Hepatic stellate cell (primary cell): ENCODE measurements around the gene HRAS.

ENCODE experiments used
- DNase-seq: peaks from one replicate; pipeline ENCODE4 v3.0.0; 2011; ENCODE audit warnings: low spot score

HRAS gene

DNA sequence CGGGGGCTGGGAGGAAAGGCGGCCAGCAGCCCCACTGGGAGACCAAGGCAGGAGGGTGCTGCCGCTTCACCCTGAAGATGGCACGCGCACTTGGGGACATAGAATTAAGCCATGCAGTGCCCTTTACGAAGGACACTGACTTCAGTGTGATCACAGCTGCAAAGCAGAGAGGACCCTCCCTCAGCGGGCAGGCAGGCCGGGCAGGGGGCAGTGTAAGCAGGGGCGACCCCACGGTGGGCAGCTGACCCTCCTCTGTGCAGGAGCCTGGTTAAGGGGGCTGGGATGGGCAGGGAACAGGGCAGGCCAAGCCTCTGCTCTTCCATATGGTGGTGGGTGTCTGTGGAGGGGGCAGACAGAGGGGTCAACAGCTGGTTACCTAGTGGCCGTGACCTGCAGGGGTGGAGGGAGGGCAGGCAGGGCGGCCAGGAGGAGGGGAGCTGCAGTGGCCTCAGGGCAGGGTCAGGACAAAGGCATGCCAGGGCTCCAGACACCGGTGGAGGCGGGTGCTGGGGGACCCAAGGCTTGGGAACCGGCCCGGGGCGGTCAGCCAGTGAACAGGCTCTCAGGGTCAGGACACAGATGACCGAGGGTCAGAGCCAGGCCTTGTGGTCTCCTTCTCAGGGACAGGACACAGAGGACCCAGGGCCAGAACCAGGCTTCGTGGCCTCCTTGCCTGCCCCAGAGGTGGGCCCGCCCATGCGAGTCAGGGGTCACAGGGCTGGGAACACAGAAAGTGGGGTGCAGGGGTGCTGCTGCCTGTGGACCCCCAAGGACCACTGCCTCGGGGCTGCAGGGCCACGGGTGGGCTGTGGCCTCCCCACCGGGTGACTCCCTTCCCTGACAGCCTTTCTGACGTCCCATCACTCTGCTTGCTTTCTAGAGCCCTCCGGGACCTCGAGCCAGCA, 18.0 kb upstream of the HRAS start:
- DNase-seq = no peak

DNA sequence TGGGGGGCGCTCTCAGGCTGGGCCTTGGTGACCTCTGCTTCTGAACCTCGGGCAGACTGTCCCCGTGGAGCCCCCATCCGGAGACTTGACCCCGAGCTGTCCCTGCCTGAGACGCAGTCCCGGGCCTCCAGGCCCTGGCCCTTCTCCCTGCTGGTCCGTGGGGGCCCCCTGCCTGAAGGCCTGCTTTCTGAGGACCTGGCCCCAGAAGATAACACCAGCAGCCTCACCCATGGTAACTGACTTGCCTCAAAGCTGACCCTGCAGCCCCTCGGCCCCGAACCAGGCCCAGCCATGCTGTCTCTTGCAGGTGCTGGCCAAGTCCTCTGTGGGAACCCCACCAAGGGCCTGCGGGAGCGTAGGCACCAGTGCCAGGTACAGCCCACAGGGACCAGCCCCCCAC, 16.2 kb upstream of the HRAS start:
- no peak for DNase-seq

DNA sequence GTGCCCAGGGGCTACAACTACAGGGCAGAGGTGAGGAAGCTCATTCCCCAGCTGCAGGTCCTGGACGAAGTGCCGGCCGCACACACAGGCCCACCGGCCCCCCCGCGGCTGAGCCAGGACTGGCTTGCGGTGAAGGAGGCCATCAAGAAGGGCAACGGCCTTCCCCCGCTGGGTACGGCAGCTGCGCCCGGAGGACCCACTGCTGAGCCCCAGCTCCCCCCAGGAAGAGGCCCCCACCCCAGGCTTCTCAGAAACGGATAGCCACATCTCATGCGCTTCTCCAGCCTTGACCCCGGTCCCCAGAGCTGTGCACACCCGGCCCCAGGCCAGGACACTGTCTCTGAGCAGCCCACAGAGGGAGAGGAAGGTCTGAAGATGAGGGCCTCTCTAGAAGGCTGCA, 15.8 kb upstream of the HRAS start:
- no peak for DNase-seq

DNA sequence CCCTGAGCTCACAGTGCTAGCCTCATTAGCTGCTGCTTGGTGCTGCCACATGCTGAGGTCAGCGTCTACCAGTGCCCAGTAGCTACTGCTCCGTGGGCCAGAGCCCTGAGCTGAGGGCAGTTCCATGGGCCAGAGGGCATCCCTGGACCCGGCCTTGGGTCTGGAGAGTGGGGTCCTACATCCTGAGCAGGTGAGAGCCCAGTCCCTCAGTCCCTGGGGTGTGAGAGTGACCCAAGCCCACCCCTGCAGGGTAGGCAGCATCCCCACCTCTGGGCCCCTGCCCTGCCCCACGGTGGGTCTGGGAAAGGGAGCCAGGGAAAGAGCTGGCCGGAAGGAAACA, 15.3 kb upstream of the HRAS start:
- no peak for DNase-seq

DNA sequence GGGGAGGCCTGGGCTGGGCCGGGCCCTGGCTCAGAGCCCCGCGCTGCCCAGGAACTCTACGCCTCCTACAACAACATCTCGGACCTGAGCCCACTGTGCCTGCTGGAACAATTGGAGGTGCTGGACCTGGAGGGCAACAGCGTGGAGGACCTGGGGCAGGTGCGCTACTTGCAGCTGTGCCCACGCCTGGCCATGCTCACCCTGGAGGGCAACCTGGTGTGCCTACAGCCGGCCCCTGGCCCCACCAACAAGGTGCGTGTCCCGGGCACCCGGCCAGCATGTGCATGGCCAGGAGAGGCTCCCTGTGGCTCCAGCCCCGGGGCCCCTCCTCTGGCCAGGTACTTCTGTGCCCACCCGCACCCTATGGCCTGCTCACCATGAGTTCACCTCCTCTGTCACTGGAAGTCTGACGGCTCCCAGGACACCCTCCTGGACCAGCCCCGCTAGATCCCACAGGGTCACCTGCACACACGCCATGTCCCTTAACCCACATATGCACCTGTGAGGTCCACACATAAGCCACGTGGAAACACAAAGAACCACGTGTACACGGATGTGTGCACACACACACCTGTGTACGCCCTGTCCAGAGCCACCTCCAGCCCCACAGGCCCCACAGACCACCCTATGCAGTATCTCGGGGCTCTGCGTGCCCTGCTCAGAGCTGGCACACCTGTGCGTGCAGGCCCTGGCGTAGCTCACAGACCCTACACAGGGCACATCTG, 14.8 kb upstream of the HRAS start:
- no peak for DNase-seq

DNA sequence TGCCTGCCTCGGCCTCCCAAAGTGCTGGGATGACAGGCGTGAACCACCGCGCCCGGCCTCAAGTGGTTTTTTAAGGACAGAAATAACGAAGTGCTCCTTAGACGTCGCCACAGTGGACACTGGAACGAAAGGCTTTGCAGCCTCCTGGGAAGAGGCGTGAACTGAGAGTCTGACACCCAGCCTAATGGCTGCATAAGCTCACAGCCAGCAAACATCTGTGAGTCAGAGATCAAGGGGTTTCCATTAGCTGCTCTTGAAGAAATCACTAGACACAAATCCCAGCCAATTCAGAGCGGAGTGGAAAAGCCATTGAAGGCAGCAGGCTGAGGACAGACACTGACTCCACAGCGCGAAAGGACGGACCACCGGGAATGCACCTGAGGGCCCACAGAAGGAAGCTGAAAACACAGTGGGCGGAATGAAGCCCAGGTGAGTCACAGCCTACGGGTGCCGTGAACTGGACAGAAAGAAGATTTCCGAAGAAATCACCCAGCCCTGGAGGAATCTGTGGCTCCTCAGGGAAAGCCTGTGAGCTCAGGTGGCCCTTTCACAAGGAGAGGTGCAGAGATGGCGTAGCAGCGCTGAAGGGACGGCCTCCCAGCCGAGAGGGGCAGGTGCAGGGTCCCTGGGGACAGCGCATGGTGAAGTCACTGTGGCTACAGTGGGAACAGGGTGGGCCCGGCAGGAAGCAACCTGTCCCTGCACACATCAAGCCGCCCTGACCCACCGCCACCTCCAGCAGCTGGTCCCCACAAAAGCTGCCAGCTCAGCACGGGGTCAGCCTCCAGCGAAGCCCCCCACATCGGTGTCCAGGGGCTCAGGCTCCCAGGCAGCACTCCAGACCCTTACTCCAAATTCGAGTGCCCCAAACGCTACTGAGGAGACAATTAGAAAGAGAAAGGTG, 13.6 kb upstream of the HRAS start:
- no peak for DNase-seq

DNA sequence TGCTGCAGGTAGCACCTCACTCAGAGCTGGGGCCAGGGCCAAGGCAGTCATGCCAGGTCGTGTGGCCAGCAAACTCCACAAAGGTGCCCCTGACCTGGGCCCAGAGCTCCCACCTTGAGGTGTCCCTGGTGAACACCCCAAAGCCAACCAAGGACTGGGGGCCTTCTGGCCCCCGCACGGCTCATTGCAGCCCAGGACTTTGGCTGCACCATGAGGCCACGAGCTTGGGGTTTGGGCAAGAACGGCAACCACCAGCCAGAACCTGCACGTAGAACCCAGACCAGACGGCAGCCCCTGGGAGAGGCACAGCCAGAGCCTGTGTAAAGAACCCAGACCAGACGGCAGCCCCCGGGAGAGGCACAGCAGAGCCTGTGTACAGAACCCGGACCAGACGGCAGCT, 9.8 kb upstream of the HRAS start:
- no peak for DNase-seq

DNA sequence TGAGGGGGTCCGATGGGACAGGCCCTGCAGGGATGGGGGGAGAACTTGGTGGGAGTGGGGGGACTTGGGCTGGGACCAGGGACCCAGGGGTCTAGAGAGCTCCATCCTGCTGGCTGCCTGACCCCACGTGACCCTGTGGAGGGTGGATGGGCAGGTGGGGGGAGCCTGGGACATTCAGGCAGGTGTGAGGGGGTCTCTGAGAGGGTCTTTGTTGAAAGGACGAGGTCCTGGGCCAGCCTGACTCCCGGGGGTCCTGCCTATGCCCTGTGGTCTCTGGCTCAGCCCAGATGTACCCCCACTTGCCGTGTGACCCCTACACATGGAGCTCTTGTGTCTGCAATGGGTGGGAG, 9.4 kb upstream of the HRAS start:
- DNase-seq = no peak

DNA sequence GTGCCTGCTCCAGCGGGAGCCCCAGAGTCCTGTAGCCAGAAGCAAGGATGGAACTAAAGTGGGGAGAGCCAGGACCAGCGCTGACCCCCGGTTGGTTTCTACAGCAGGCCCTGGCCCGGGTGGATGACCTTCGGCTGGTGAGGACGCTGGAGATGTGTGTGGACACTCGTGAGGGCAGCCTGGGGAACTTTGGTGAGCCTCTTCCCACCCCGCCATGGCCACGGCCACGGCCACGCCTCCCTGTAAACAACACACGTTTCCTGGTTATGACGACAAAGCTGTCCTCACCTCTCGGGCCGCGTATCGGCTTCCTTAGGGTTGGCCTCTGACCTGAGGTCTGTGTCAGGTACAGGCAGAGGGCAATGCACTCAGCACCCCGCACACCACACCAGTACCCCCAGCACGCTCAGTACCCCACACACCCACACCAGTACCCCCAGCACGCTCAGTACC, 6.1 kb upstream of the HRAS start:
- DNase-seq = no peak

DNA sequence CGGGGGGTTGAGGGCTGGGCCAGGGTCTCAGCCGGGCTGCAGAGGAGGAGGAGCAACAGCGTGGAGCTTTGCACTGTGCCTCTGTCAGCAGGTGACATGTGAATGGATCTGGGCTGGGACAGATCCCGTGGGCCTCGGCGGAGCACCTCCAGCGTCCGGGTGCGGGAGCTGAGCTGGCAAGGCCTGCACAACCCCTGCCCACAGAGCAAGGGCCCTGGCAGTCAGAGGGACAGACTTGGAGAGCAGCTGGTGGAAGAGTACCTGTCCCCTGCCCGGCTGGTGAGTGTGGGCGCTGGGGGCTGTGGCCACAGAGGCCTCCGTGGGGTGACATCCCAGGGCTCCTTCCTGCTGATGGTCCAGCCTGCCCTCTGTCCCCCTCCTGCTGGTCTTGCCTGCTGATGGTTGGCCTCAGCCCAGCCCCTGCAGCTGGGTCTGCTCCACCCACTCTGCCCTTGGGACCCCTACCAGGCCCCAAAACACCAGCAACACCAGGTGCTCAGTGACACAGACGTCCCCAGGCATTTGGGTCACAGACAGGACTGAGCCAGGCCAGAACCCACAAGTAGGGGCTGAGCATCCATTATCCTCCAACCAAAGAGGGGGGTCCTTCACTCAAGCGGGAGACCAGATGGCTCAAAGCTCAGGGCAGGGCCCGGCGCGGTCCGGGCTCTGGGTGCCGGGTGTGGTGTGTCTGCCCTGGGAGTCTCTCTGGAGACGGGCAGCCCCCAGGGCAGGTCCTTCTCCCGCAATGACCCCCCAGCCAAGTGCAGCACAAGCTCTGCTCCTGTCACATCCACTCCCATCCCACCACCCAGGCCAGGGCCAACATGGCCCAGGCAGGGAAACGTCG, 5.4 kb upstream of the HRAS start:
- DNase-seq = no peak

DNA sequence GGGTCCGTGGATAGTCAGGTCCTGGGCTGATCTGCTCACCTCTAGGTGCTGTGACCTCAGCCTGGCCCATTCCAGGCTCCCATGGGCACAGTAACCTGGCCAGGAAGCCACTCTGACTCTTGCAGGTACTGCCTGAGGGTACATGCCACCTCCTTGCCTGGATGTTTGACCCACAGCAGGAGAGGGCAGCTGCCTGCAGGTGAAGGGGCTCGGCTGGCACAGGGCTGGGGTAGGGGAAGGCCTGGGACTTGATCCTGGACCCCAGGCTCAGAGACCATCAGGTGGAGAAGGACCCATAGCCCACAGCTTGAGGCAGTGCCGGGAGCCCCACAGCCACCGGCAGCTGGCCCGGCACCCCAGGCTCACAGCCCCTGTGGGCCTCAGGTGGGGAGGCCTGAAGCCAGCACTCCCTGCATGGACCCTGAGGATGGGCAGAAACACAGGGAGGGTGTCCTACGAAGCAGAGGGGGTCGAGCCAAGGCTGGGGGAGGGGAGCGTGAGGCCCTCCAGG, 4.7 kb upstream of the HRAS start:
- DNase-seq = no peak

DNA sequence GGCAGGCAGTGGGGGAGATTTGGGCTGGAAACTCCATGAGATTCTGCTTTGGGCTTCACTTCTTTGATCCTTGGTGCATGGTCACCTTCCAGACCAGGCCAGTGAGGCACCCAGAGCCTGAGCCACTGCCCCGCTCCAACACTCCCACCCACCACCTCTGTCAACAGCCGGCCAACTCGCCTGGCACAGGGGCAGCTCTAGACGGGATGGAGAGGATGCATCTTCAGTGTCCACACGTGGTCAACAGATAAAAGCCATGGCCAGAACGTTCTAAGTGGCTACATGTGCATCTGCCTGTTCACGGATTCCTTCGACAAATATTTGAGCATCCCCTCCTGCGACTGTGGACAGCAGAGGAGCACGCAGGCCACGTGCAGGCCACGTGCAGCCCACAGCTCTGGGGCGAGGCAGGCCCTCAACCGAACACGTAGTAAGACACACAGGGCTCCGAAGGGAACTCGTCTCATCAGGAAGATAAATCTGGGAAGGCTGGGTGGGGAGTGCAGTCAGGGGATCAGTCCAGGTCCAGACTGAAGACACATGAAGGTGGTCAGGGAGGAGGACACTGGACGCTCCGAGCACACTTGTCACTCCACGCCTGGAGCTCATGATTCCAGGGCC, 3.2 kb upstream of the HRAS start:
- no peak for DNase-seq

DNA sequence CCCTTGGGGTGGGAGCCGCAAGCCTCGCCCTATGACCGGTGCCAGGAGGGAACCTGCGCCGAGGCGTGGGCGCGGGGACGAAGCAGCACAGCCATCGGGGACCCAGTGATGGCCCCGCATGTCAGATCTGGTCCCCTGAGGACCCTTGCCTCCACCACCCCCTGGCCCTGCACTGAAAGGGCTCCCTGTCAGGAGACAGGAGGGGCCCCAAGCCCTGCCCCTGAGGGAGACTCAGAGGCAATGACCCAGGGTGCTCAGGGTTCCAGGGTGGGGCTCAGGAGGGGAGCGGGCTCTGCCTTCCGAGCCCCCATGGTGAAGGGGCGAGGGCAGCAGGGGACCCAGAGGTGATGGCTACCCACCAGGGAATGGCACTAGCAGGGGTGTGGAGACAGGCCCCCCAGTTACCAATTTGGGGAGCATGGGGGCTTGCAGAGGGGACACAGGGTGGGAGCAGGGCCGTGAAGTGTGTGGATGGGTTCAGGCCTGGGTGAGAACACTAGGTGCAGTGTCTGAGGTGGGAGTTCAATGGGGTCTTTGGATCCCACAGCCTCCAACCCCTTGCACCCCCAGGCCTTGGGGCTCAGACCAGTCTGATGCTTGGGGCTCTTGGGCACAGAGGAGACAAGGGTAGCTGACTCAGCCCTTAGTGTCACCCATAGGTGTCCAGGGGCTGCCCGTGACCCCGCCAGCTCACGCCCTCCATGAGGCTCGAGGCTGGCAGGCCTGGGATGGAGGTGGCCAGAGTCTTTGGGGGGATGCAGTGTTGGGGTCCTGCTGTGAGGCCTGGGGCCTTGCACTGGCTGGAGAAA, 2.5 kb upstream of the HRAS start:
- DNase-seq = no peak

DNA sequence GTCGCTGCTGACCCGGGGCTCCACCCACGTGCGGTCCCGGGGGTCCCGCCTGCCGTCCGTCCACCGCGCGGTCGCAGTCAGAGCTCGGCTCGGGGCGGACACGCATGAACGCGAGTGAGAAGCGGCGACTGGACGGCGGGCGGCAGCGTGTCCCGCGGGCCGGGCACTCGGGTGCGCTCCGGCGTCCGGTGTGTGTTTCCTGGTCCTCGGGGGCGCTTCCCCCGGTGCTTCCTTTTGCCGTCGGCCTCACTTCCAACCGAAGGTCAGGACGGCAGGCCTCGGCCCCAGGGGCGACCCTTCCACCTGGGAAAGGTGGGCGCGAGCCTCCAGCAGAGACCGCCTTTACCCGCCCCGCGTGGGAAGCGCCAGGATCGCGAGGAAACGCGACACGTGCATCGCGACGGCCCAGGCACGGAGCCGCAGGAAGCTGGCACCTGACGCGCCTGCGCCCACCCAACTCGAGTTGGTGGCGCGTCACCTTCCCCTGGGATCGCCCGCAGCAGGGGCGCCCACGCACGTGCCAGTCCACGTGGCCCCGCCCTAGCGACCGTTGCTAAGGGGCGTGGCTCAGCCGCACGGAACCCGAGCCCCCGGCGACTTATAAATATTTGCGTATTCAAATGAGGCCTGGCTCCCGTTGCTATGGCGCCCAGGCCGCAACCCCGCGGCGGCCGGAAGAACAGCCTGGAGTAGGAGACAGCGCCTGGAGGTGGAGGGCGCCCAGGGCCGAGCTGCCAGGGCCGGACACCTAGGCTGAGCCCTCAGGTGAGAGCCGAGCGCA, 1.7 kb upstream of the HRAS start, which contains the start of gene LRRC56:
LRRC56 (plus strand) TSS at position 687 of the 781 bp plus-strand sequence. CDS start 3,158 bp downstream, outside the sequence.
- DNase-seq = peak; percentile 95

DNA sequence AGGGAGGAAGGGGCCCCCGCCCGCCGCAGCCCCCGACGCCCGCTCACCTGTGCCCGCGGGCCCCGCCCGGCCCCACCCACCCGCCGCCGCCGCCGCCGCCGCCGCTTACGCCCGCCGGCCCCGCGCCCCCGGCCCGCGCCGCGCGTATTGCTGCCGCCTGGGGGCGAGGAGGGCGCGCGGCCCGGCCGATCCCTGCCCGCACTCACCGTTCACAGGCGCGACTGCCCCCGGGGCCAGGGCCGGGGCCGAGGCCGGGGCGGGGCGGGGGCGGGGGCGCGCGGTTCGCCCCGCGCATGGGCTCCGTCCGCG, 212 bp downstream of the HRAS start:
- no peak for DNase-seq

DNA sequence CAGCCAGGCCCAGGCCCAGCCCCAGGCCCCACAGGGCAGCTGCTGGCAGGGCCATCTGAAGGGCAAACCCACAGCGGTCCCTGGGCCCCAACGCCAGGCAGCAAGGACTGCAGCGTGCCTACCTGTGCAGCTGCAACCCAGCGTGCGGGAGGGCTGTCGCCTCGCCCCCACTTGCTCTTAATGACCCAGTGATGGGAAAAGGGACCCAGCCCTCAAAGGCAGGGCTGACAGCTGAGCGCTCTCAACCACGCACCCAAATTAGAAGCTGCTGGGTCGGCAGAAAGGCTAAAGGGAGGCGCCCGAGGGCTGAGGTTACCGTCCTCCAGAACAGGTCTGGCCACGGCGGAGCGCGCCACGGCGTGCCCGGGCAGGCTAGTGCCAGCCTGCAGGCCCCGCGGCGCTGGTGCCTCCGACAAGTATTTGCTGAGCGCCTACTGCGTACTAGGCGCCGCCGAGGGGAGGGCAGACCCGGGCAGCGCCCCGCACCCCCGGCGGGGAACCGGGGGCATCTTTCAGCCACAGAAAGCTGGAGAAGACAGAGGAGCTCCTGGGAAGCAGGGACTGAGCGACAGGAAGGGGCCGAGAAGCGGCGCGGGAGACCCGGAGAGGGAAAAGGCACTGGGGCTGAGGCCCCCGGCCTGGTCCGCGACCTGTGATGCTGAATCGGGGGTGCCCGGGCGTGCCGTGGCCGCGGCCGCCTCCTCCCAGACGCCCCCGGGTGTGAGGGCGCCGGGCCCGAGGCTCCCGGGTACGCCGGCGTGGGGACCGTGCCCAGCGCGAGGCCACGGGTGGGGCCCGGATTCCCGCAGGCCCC, 773 bp downstream of the HRAS start:
- DNase-seq = peak; percentile 46

DNA sequence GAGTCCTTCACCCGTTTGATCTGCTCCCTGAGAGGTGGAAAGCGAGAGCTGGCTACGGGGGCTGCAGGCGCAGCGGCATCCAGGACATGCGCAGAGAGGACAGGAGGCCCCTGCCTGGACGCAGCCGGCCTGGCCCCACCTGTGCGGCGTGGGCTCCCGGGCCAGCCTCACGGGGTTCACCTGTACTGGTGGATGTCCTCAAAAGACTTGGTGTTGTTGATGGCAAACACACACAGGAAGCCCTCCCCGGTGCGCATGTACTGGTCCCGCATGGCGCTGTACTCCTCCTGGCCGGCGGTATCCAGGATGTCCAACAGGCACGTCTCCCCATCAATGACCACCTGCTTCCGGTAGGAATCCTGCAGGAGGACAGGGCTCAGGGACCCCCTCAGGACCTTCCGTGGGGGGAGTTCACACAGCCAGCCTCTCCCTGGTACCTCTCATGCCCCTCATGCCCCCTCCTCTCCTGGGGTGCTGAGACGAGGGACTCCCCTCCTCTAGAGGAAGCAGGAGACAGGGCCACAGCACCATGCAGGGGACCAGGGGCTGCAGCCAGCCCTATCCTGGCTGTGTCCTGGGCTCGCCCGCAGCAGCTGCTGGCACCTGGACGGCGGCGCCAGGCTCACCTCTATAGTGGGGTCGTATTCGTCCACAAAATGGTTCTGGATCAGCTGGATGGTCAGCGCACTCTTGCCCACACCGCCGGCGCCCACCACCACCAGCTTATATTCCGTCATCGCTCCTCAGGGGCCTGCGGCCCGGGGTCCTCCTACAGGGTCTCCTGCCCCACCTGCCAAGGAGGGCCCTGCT, 1.6 kb downstream of the HRAS start:
- no peak for DNase-seq
